GM12878 (cell line): ENCODE data around the gene IL18R1. TPM values are rescaled to one million over a fixed set of nuclear protein-coding genes. Genes with fewer than 3 reads are reported as not detected.

ENCODE experiments used
- ATAC-seq: fragments of 200-7000 bp; cut with Tn5 transposase; 3 replicates; pipeline ENCODE4 v1.9.1; 2020; ENCODE audit warnings: mild to moderate bottlenecking, moderate library complexity
- BruUV-seq: library from RNA; stranded (reverse); fragments of 400-500 nt; replicated peaks from 2 replicates; lab custom pipeline; 2021; lab: Mats Ljungman, UMichigan
- CTCF ChIA-PET: fragments of 300-600 bp; sonication (Branson Sonifier 250); formaldehyde crosslinking; extraction: SDS; loops from one replicate; lab custom pipeline; 2021; ENCODE audit warnings: inconsistent platforms; lab: Yijun Ruan, JAX
- POLR2A ChIA-PET: fragments of 350-600 bp; formaldehyde crosslinking; extraction: SDS; loops from one replicate; lab custom pipeline; 2021; ENCODE audit warnings: inconsistent platforms; lab: Charles Lee
- RAD21 ChIA-PET: fragments of 300-600 bp; sonication (Branson Sonifier 250); formaldehyde crosslinking; loops from one replicate; lab custom pipeline; 2023; ENCODE audit warnings: antibody characterized with exemption; ENCODE audit not compliant: unreplicated experiment; lab: Charles Lee
- SMC1A ChIA-PET: fragments of 300-600 bp; sonication (Branson Sonifier 250); formaldehyde crosslinking; loops from one replicate; lab custom pipeline; 2023; ENCODE audit not compliant: unreplicated experiment, uncharacterized antibody; lab: Charles Lee
- DNase-seq: peaks from one replicate; pipeline ENCODE4 v3.0.0-alpha.2; 2011; ENCODE audit warnings: low read depth, low spot score
- FAIRE-seq: peaks from 3 replicates; lab custom pipeline; 2011; peaks lifted over from hg19 to GRCh38; lab: Jason Lieb, UNC
- H2AFZ ChIP-seq: 2 replicates; pipeline ENCODE4 v1.6.0; 2011; ENCODE audit warnings: low read depth, low read length, control low read depth; ENCODE audit not compliant: control insufficient read depth
- H3K27ac ChIP-seq: 2 replicates; pipeline ENCODE4 v1.5.1; 2011; ENCODE audit warnings: control low read depth; ENCODE audit not compliant: control insufficient read depth, insufficient read depth
- H3K27me3 ChIP-seq, 2 experiments: replicated peaks in 1 of 2; 2 replicates each; pipeline versions ENCODE4 v1.6.0 to v1.6.1; 2011; ENCODE audit warnings: low read length in 1 of 2; ENCODE audit not compliant: control insufficient read depth in 2 of 2, insufficient read depth in 2 of 2
- H3K36me3 ChIP-seq, 2 experiments: 2 replicates each; pipeline ENCODE4 v1.5.1; 2011; ENCODE audit warnings: low read length in 1 of 2; ENCODE audit not compliant: control insufficient read depth in 2 of 2, insufficient read depth in 2 of 2
- H3K4me1 ChIP-seq: 2 replicates; pipeline ENCODE4 v1.6.1; 2011; ENCODE audit warnings: mild to moderate bottlenecking, low read length, moderate library complexity, mixed read lengths; ENCODE audit not compliant: control insufficient read depth, insufficient read depth
- H3K4me2 ChIP-seq: 2 replicates; pipeline ENCODE4 v1.6.0; 2011; ENCODE audit warnings: control low read depth; ENCODE audit not compliant: control insufficient read depth, insufficient read depth
- H3K4me3 ChIP-seq: fragments of 200-600 bp; sonication (generic); 2 replicates; pipeline ENCODE4 v1.5.1; 2016
- H3K79me2 ChIP-seq: 2 replicates; pipeline ENCODE4 v1.6.0; 2011; ENCODE audit warnings: low read length; ENCODE audit not compliant: control insufficient read depth, insufficient read depth
- H3K9ac ChIP-seq: 2 replicates; pipeline ENCODE4 v1.8.0; 2011; ENCODE audit warnings: low read length, control low read depth, mixed read lengths; ENCODE audit not compliant: control insufficient read depth, insufficient read depth
- H3K9me3 ChIP-seq: replicated peaks from 3 replicates; pipeline ENCODE4 v1.5.1; 2011; ENCODE audit warnings: mild to moderate bottlenecking, low read length; ENCODE audit not compliant: control insufficient read depth, insufficient read depth
- H4K20me1 ChIP-seq: 2 replicates; pipeline ENCODE4 v1.6.0; 2011; ENCODE audit not compliant: control insufficient read depth, insufficient read depth
- BRCA1 ChIP-seq: IDR thresholded peaks from 2 replicates; pipeline ENCODE4 v1.6.1; 2011; ENCODE audit warnings: low read depth, low read length, improper control_type of control experiment
- PML ChIP-seq: IDR thresholded peaks from 2 replicates; pipeline ENCODE4 v1.6.1; 2012; ENCODE audit warnings: low read length, inconsistent platforms
- RAD21 ChIP-seq: IDR thresholded peaks from 2 replicates; pipeline ENCODE4 v1.6.1; 2011; ENCODE audit warnings: mild to moderate bottlenecking, low read depth, low read length, moderate library complexity; ENCODE audit not compliant: insufficient read depth
- TCF3 ChIP-seq: IDR thresholded peaks from 2 replicates; pipeline ENCODE4 v1.6.1; 2012; ENCODE audit warnings: low read depth, mild to moderate bottlenecking, low read length, borderline replicate concordance; ENCODE audit not compliant: insufficient read depth
- ZBTB40 ChIP-seq: fragments of 450-650 bp; IDR thresholded peaks from 2 replicates; pipeline ENCODE4 v1.6.1; 2016; ENCODE audit warnings: mild to moderate bottlenecking, moderate library complexity, borderline replicate concordance
- WGBS: methylation state at CpG from one replicate; pipeline ENCODE4 v1.1.6; 2016; ENCODE audit warnings: low lambda C conversion rate; ENCODE audit not compliant: insufficient replicate concordance, insufficient coverage; ENCODE audit errors: missing lambda C conversion rate; 5-methylcytosine and 5-hydroxymethylcytosine counted together
- in situ Hi-C: fragments of 300-500 bp; cut with MboI; formaldehyde crosslinking; loops from 9 replicates; pipeline ENCODE4 v1.14.3; 2018; ENCODE audit warnings: mixed read lengths
- intact Hi-C: fragments of 100-400 bp; cut with micrococcal nuclease; formaldehyde crosslinking; loops from one replicate; pipeline ENCODE4 v1.14.2; 2022; ENCODE audit not compliant: unreplicated experiment
- polyA plus RNA-seq, 11 experiments: library from polyadenylated mRNA; depleted of rRNA in 4 of 11; unstranded in 6 of 11; stranded (reverse) in 5 of 11; fragments of >200 nt; fragmentation: Nextera tagmentation in 4 of 11; fragmentation: Illumina TruSeq in 1 of 11; extraction: Ambion mirVana in 4 of 11; extraction: Trizol in 1 of 11; gene quantifications; 1 replicate in 1 of 11; 2 replicates in 10 of 11; pipeline versions ENCODE4 v1.2.1 to v1.2.3, GENCODE V29; 2011 to 2016; ENCODE audit warnings: inconsistent platforms in 2 of 11, missing spikeins in 2 of 11, low read depth in 1 of 11
- total RNA-seq, 4 experiments: library from RNA; depleted of rRNA in 3 of 4; stranded (reverse); fragments of >200 nt in 3 of 4; fragmentation: Illumina TruSeq in 1 of 4; extraction: Trizol in 1 of 4; gene quantifications; 2 replicates each; pipeline versions ENCODE4 v1.2.1 to v1.2.3, GENCODE V29; 2013 to 2021

IL18R1 gene
- total and polyA plus RNA-seq, 10 of the 15 experiments (the other 5 are each of a cell fraction or from before 2014, with no cell fraction given): 3.5 to 15.5 (median 11.1) TPM

GRCh38 chr2:102310964-102311640 lies 44.5 kb upstream of the IL18R1 start, which contains the start of gene IL1RL1 (continued):
- TF ChIP-seq ZBTB40 (no peak), BRCA1 (no peak)

GRCh38 chr2:102313025-102313424 lies 42.6 kb upstream of the IL18R1 start:
- no peak for ATAC-seq
- WGBS: 13% methylated on average over 2 of the region's 2 CpGs
- ChIA-PET SMC1A (no interaction called here), RAD21 (interaction anchor here (1.1 kb wide), 1 partner anchor 11 kb away, joined by 5 read pairs; no protein-coding TSS in a partner anchor), CTCF (no interaction called here), POLR2A (no interaction called here)
- no peaks in the 10 kb centered on the region for H3K27me3 ChIP-seq
- TF ChIP-seq RAD21 (no peak), PML (no peak), TCF3 (no peak)
- H3K4me1 ChIP-seq: no peaks in the 10 kb centered on the region
- H3K9me3 ChIP-seq: no peaks in the 10 kb centered on the region
- intact Hi-C loops: no loop called here
- H3K4me3 ChIP-seq: no peak overlapping the region
- no peaks in the 10 kb centered on the region; the same call in 1 of the 2 replicates for H4K20me1 ChIP-seq
- no peak overlapping the region for H3K27ac ChIP-seq
- in situ Hi-C loops: no loop called here
- H3K9ac ChIP-seq: no peak overlapping the region
- no peak overlapping the region for H2AFZ ChIP-seq
- BruUV-seq: no TSS peak
- no peaks in the 10 kb centered on the region for H3K36me3 ChIP-seq
- no peak for DNase-seq
- no peaks in the 10 kb centered on the region for H3K79me2 ChIP-seq
- FAIRE-seq: no peak
- no peak overlapping the region for H3K4me2 ChIP-seq
